HepG2 (cell line): ENCODE measurements around the gene PDCL3.

Experiments used
- KLF16 ChIP-seq, 2 experiments: sonication (generic) in 1 of 2; formaldehyde crosslinking in 1 of 2; IDR thresholded peaks; 2 replicates each; pipeline versions ENCODE4 v1.6.1 to v1.8.0; 2016 to 2023; ENCODE audit warnings: missing genetic modification reagents in 2 of 2, missing compliant biosample characterization in 1 of 2
- MNT ChIP-seq: fragments of 450-650 bp; IDR thresholded peaks from 2 replicates; pipeline ENCODE4 v1.6.1; 2016
- RFX1 ChIP-seq: fragments of 450-650 bp; IDR thresholded peaks from 2 replicates; pipeline ENCODE4 v1.6.1; 2017
- TBX2 ChIP-seq: sonication (generic); formaldehyde crosslinking; IDR thresholded peaks from 2 replicates; pipeline ENCODE4 v1.5.0; 2020; ENCODE audit warnings: missing genetic modification reagents, mild to moderate bottlenecking, borderline replicate concordance
- TCF12 ChIP-seq, 2 experiments: fragments of 450-650 bp in 1 of 2; sonication (generic) in 1 of 2; formaldehyde crosslinking in 1 of 2; IDR thresholded peaks; 2 replicates each; pipeline versions ENCODE4 v1.6.1 to v1.8.0; 2017 to 2022; ENCODE audit warnings: antibody characterized with exemption in 1 of 2, mild to moderate bottlenecking in 1 of 2, missing genetic modification reagents in 1 of 2, moderate library complexity in 1 of 2
- TF ChIP-seq, protein P1 (sequence below): sonication (generic); formaldehyde crosslinking; IDR thresholded peaks from 2 replicates; pipeline ENCODE4 v1.5.0; 2020; ENCODE audit warnings: mild to moderate bottlenecking, missing genetic modification reagents, moderate library complexity

DNA sequence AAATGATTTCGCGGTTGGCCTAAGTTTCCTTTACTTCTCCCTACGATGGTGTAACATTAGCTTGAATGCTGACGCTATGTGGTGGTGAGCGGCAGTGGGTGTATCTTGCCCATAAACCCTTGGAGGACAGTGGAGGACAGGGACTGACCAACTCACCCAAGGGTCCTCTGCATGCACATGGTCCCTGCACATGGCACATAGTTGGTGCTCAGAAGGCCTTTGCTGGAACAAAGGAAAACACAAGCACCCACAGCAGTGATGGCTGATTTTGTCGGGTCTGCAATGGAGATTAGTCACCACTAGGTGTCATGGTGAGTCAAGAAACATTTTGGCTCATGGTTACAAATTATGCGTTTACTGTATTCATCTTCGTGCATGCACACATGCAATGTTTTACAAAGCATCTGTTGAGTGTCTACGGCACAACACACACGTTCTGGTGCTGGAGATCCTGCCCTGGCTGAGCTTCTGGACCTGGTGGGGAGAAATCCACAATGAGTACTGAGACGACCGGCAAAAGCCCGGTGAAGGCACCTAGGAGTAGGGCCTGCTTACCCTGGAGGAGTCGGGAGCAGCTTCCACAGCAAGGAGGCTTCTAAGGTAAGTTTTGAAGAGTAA is 44.0 kb downstream of the PDCL3 start:
- TF ChIP-seq TBX2 (CRISPR knock-in tag), result no peak
- no peak for TF ChIP-seq KLF16 (CRISPR knock-in tag; IDR thresholded peaks at IDR 0.05)
- TF ChIP-seq, protein P1, sequence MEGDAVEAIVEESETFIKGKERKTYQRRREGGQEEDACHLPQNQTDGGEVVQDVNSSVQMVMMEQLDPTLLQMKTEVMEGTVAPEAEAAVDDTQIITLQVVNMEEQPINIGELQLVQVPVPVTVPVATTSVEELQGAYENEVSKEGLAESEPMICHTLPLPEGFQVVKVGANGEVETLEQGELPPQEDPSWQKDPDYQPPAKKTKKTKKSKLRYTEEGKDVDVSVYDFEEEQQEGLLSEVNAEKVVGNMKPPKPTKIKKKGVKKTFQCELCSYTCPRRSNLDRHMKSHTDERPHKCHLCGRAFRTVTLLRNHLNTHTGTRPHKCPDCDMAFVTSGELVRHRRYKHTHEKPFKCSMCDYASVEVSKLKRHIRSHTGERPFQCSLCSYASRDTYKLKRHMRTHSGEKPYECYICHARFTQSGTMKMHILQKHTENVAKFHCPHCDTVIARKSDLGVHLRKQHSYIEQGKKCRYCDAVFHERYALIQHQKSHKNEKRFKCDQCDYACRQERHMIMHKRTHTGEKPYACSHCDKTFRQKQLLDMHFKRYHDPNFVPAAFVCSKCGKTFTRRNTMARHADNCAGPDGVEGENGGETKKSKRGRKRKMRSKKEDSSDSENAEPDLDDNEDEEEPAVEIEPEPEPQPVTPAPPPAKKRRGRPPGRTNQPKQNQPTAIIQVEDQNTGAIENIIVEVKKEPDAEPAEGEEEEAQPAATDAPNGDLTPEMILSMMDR (CRISPR knock-in tag), result peak; percentile 96
- TF ChIP-seq RFX1, result no peak
- no peak for TF ChIP-seq MNT
- no peak for TF ChIP-seq TCF12 (IDR thresholded peaks at IDR 0.05)
- TF ChIP-seq TCF12 (CRISPR knock-in tag; IDR thresholded peaks at IDR 0.05), result no peak
